IPS-20b (cell line): ENCODE measurements around the gene CAMK2N2.

Source experiments
- H3K27ac ChIP-seq: one replicate; pipeline ENCODE4 v1.5.1; 2013; ENCODE audit warnings: low read length
- H3K27me3 ChIP-seq: 2 replicates; pipeline ENCODE4 v1.6.1; 2013; ENCODE audit warnings: mild to moderate bottlenecking, low read length, inconsistent platforms; ENCODE audit not compliant: insufficient read depth
- H3K36me3 ChIP-seq: 2 replicates; pipeline ENCODE4 v1.6.1; 2013; ENCODE audit warnings: low read depth, mild to moderate bottlenecking, inconsistent platforms, low read length, moderate library complexity; ENCODE audit not compliant: insufficient read depth
- H3K4me1 ChIP-seq: 2 replicates; pipeline ENCODE4 v1.6.1; 2013; ENCODE audit warnings: mild to moderate bottlenecking, control low read depth, inconsistent platforms, low read length, moderate library complexity; ENCODE audit not compliant: insufficient read depth
- H3K4me3 ChIP-seq: 2 replicates; pipeline ENCODE4 v1.5.1; 2013; ENCODE audit warnings: mild to moderate bottlenecking, low read length, inconsistent platforms
- H3K9ac ChIP-seq: 2 replicates; pipeline ENCODE4 v1.6.1; 2013; ENCODE audit warnings: low read depth, mild to moderate bottlenecking, inconsistent platforms, low read length, moderate library complexity
- H3K9me3 ChIP-seq: 2 replicates; pipeline ENCODE4 v1.6.1; 2013; ENCODE audit warnings: mild to moderate bottlenecking, low read depth, low read length, inconsistent platforms; ENCODE audit not compliant: insufficient read depth

CAMK2N2 gene

GRCh38 chr3:184249412-184250166 lies 11.8 kb downstream of the CAMK2N2 start, which contains the start of gene EEF1AKMT4:
EEF1AKMT4 (plus strand) TSS chr3:184249672; CDS start chr3:184249695, 23 bp downstream.
- Histone ChIP-seq H3K27me3 (no peaks in the 10 kb centered on the region), H3K9me3 (no peaks in the 10 kb centered on the region), H3K36me3 (peaks cover 11% of the 10 kb centered on the region), H3K9ac (peak within 1 kb of the TSS; percentile 98), H3K4me3 (peak within 1 kb of the TSS; percentile 99), H3K4me1 (no peaks in the 10 kb centered on the region), H3K27ac (peak within 1 kb of the TSS; percentile 96)

- Histone ChIP-seq H3K27me3 (no peaks in the 10 kb centered on the region), H3K9me3 (no peaks in the 10 kb centered on the region), H3K4me1 (no peaks in the 10 kb centered on the region), H3K36me3 (peaks cover 20% of the 10 kb centered on the region), H3K27ac (peak within 1 kb of the TSS; percentile 96), H3K9ac (peak within 1 kb of the TSS; percentile 98), H3K4me3 (peak within 1 kb of the TSS; percentile 99)
Observed at GRCh38 chr3:184248454-184249411, 12.6 kb downstream of the CAMK2N2 start, which contains the start of gene ALG3. ALG3 (minus strand) TSS chr3:184248962; CDS start chr3:184248940, 22 bp downstream.

GRCh38 chr3:184242297-184242685 lies 19.1 kb downstream of the CAMK2N2 start:
- H3K9ac ChIP-seq: no peak overlapping the region

GRCh38 chr3:184241447-184242296 lies 19.7 kb downstream of the CAMK2N2 start:
- peaks cover 38% of the 10 kb centered on the region for H3K36me3 ChIP-seq
- H3K9ac ChIP-seq: no peak overlapping the region
- H3K4me1 ChIP-seq: no peaks in the 10 kb centered on the region
- no peaks in the 10 kb centered on the region for H3K9me3 ChIP-seq
- no peak overlapping the region for H3K27ac ChIP-seq
- H3K27me3 ChIP-seq: peaks cover 15% of the 10 kb centered on the region
- H3K4me3 ChIP-seq: no peak overlapping the region

More at GRCh38 chr3:184242297-184242685, 19.1 kb downstream of the CAMK2N2 start:
- no peak overlapping the region for H3K4me3 ChIP-seq
- no peak overlapping the region for H3K27ac ChIP-seq
- H3K27me3 ChIP-seq: peaks cover 14% of the 10 kb centered on the region
- H3K4me1 ChIP-seq: no peaks in the 10 kb centered on the region
- H3K9me3 ChIP-seq: no peaks in the 10 kb centered on the region
- peaks cover 38% of the 10 kb centered on the region for H3K36me3 ChIP-seq

- no peak overlapping the region for H3K4me3 ChIP-seq
- H3K9ac ChIP-seq: no peak overlapping the region
- peaks cover 15% of the 10 kb centered on the region for H3K27me3 ChIP-seq
- no peaks in the 10 kb centered on the region for H3K4me1 ChIP-seq
- no peaks in the 10 kb centered on the region for H3K9me3 ChIP-seq
- no peak overlapping the region for H3K27ac ChIP-seq
- H3K36me3 ChIP-seq: peaks cover 38% of the 10 kb centered on the region
Observed at GRCh38 chr3:184241141-184241446, 20.3 kb downstream of the CAMK2N2 start.

GRCh38 chr3:184240384-184241140 lies 20.8 kb downstream of the CAMK2N2 start:
- H3K9ac ChIP-seq: no peak overlapping the region
- H3K36me3 ChIP-seq: peaks cover 36% of the 10 kb centered on the region
- no peaks in the 10 kb centered on the region for H3K4me1 ChIP-seq
- H3K27me3 ChIP-seq: peaks cover 15% of the 10 kb centered on the region
- H3K9me3 ChIP-seq: no peaks in the 10 kb centered on the region
- H3K4me3 ChIP-seq: no peak overlapping the region
- H3K27ac ChIP-seq: no peak overlapping the region

GRCh38 chr3:184239708-184240107 lies 21.6 kb downstream of the CAMK2N2 start:
- Histone ChIP-seq H3K4me1 (no peaks in the 10 kb centered on the region), H3K27ac (no peak overlapping the region), H3K36me3 (peaks cover 28% of the 10 kb centered on the region), H3K9me3 (no peaks in the 10 kb centered on the region), H3K9ac (no peak overlapping the region), H3K4me3 (no peak overlapping the region), H3K27me3 (peaks cover 15% of the 10 kb centered on the region)

- H3K36me3 ChIP-seq: peaks cover 23% of the 10 kb centered on the region
- no peaks in the 10 kb centered on the region for H3K9me3 ChIP-seq
- H3K4me1 ChIP-seq: no peaks in the 10 kb centered on the region
- no peak overlapping the region for H3K27ac ChIP-seq
- H3K4me3 ChIP-seq: no peak overlapping the region
- peaks cover 17% of the 10 kb centered on the region for H3K27me3 ChIP-seq
- no peak overlapping the region for H3K9ac ChIP-seq
Observed at GRCh38 chr3:184239221-184239620, 22.1 kb downstream of the CAMK2N2 start.

GRCh38 chr3:184238246-184238818 lies 23.0 kb downstream of the CAMK2N2 start:
- Histone ChIP-seq H3K27me3 (peaks cover 26% of the 10 kb centered on the region), H3K9ac (no peak overlapping the region), H3K27ac (no peak overlapping the region), H3K36me3 (peaks cover 14% of the 10 kb centered on the region), H3K9me3 (no peaks in the 10 kb centered on the region), H3K4me1 (no peaks in the 10 kb centered on the region), H3K4me3 (no peak overlapping the region)

- no peaks in the 10 kb centered on the region for H3K4me1 ChIP-seq
- peaks cover 31% of the 10 kb centered on the region for H3K27me3 ChIP-seq
- no peak overlapping the region for H3K4me3 ChIP-seq
- H3K36me3 ChIP-seq: peaks cover 9% of the 10 kb centered on the region
- no peaks in the 10 kb centered on the region for H3K9me3 ChIP-seq
- H3K9ac ChIP-seq: no peak overlapping the region
- no peak overlapping the region for H3K27ac ChIP-seq
Observed at GRCh38 chr3:184237807-184238206, 23.5 kb downstream of the CAMK2N2 start.
